GM12878 (cell line): ENCODE data around the gene OLFML2B. TPM values are rescaled to one million over a fixed set of nuclear protein-coding genes. Genes with fewer than 3 reads are reported as not detected.

Experiments
- ATAC-seq: fragments of 200-7000 bp; cut with Tn5 transposase; 3 replicates; pipeline ENCODE4 v1.9.1; 2020; ENCODE audit warnings: mild to moderate bottlenecking, moderate library complexity
- BruUV-seq: library from RNA; stranded (reverse); fragments of 400-500 nt; replicated peaks from 2 replicates; lab custom pipeline; 2021; lab: Mats Ljungman, UMichigan
- CTCF ChIA-PET: fragments of 300-600 bp; sonication (Branson Sonifier 250); formaldehyde crosslinking; extraction: SDS; loops from one replicate; lab custom pipeline; 2021; ENCODE audit warnings: inconsistent platforms; lab: Yijun Ruan, JAX
- POLR2A ChIA-PET: fragments of 350-600 bp; formaldehyde crosslinking; extraction: SDS; loops from one replicate; lab custom pipeline; 2021; ENCODE audit warnings: inconsistent platforms; lab: Charles Lee
- RAD21 ChIA-PET: fragments of 300-600 bp; sonication (Branson Sonifier 250); formaldehyde crosslinking; loops from one replicate; lab custom pipeline; 2023; ENCODE audit warnings: antibody characterized with exemption; ENCODE audit not compliant: unreplicated experiment; lab: Charles Lee
- SMC1A ChIA-PET: fragments of 300-600 bp; sonication (Branson Sonifier 250); formaldehyde crosslinking; loops from one replicate; lab custom pipeline; 2023; ENCODE audit not compliant: unreplicated experiment, uncharacterized antibody; lab: Charles Lee
- DNase-seq: peaks from one replicate; pipeline ENCODE4 v3.0.0-alpha.2; 2011; ENCODE audit warnings: low read depth, low spot score
- FAIRE-seq: peaks from 3 replicates; lab custom pipeline; 2011; peaks lifted over from hg19 to GRCh38; lab: Jason Lieb, UNC
- H2AFZ ChIP-seq: 2 replicates; pipeline ENCODE4 v1.6.0; 2011; ENCODE audit warnings: low read depth, low read length, control low read depth; ENCODE audit not compliant: control insufficient read depth
- H3K27ac ChIP-seq: 2 replicates; pipeline ENCODE4 v1.5.1; 2011; ENCODE audit warnings: control low read depth; ENCODE audit not compliant: control insufficient read depth, insufficient read depth
- H3K27me3 ChIP-seq, 2 experiments: replicated peaks in 1 of 2; 2 replicates each; pipeline versions ENCODE4 v1.6.0 to v1.6.1; 2011; ENCODE audit warnings: low read length in 1 of 2; ENCODE audit not compliant: control insufficient read depth in 2 of 2, insufficient read depth in 2 of 2
- H3K36me3 ChIP-seq, 2 experiments: 2 replicates each; pipeline ENCODE4 v1.5.1; 2011; ENCODE audit warnings: low read length in 1 of 2; ENCODE audit not compliant: control insufficient read depth in 2 of 2, insufficient read depth in 2 of 2
- H3K4me1 ChIP-seq: 2 replicates; pipeline ENCODE4 v1.6.1; 2011; ENCODE audit warnings: mild to moderate bottlenecking, low read length, moderate library complexity, mixed read lengths; ENCODE audit not compliant: control insufficient read depth, insufficient read depth
- H3K4me2 ChIP-seq: 2 replicates; pipeline ENCODE4 v1.6.0; 2011; ENCODE audit warnings: control low read depth; ENCODE audit not compliant: control insufficient read depth, insufficient read depth
- H3K4me3 ChIP-seq: fragments of 200-600 bp; sonication (generic); 2 replicates; pipeline ENCODE4 v1.5.1; 2016
- H3K79me2 ChIP-seq: 2 replicates; pipeline ENCODE4 v1.6.0; 2011; ENCODE audit warnings: low read length; ENCODE audit not compliant: control insufficient read depth, insufficient read depth
- H3K9ac ChIP-seq: 2 replicates; pipeline ENCODE4 v1.8.0; 2011; ENCODE audit warnings: low read length, control low read depth, mixed read lengths; ENCODE audit not compliant: control insufficient read depth, insufficient read depth
- H3K9me3 ChIP-seq: replicated peaks from 3 replicates; pipeline ENCODE4 v1.5.1; 2011; ENCODE audit warnings: mild to moderate bottlenecking, low read length; ENCODE audit not compliant: control insufficient read depth, insufficient read depth
- H4K20me1 ChIP-seq: 2 replicates; pipeline ENCODE4 v1.6.0; 2011; ENCODE audit not compliant: control insufficient read depth, insufficient read depth
- BCL11A ChIP-seq: IDR thresholded peaks from 2 replicates; pipeline ENCODE4 v1.6.1; 2011; ENCODE audit warnings: low read depth, low read length
- CBFB ChIP-seq: IDR thresholded peaks from 2 replicates; pipeline ENCODE4 v1.6.1; 2016; ENCODE audit warnings: antibody characterized with exemption, low read depth
- ELK1 ChIP-seq: IDR thresholded peaks from 2 replicates; pipeline ENCODE4 v1.6.1; 2012; ENCODE audit warnings: low read depth, low read length, improper control_type of control experiment
- ETV6 ChIP-seq, 2 experiments: fragments of 450-650 bp in 1 of 2; IDR thresholded peaks in 1 of 2; conservative IDR thresholded peaks in 1 of 2; 2 replicates each; pipeline ENCODE4 v1.6.1; 2014; ENCODE audit warnings: antibody characterized with exemption in 1 of 2, borderline replicate concordance in 1 of 2, low read depth in 1 of 2, mild to moderate bottlenecking in 1 of 2, moderate library complexity in 1 of 2
- EZH2 ChIP-seq: IDR thresholded peaks from 2 replicates; pipeline ENCODE4 v1.6.1; 2012; ENCODE audit warnings: low read depth, mild to moderate bottlenecking, control low read depth, inconsistent platforms, low read length, borderline replicate concordance; ENCODE audit not compliant: control insufficient read depth
- FOS ChIP-seq: IDR thresholded peaks from 3 replicates; pipeline ENCODE4 v1.6.1; 2011; ENCODE audit warnings: borderline replicate concordance; ENCODE audit not compliant: insufficient read length; ENCODE audit errors: extremely low read depth
- GATAD2B ChIP-seq: fragments of 450-650 bp; conservative IDR thresholded peaks from 2 replicates; pipeline ENCODE4 v1.6.1; 2017; ENCODE audit warnings: low read depth, mild to moderate bottlenecking, moderate library complexity
- KDM1A ChIP-seq: fragments of 200-600 bp; sonication (generic); IDR thresholded peaks from 2 replicates; pipeline ENCODE4 v1.6.1; 2016; ENCODE audit warnings: borderline replicate concordance
- LARP7 ChIP-seq: fragments of 450-650 bp; IDR thresholded peaks from 2 replicates; pipeline ENCODE4 v1.6.1; 2017; ENCODE audit warnings: mild to moderate bottlenecking
- MTA2 ChIP-seq: fragments of 450-650 bp; IDR thresholded peaks from 2 replicates; pipeline ENCODE4 v1.6.1; 2016; ENCODE audit warnings: low read depth, mild to moderate bottlenecking, moderate library complexity
- MYB ChIP-seq: fragments of 150-350 bp; IDR thresholded peaks from 2 replicates; pipeline ENCODE4 v1.6.1; 2014; ENCODE audit warnings: mild to moderate bottlenecking, low read depth, low read length, borderline replicate concordance
- NFYB ChIP-seq: IDR thresholded peaks from 2 replicates; pipeline ENCODE4 v1.6.1; 2011; ENCODE audit warnings: low read depth, mild to moderate bottlenecking, low read length, improper control_type of control experiment, moderate library complexity; ENCODE audit not compliant: insufficient read depth
- NR2C1 ChIP-seq: fragments of 450-650 bp; IDR thresholded peaks from 2 replicates; pipeline ENCODE4 v1.6.1; 2017; ENCODE audit warnings: antibody characterized with exemption, mild to moderate bottlenecking, moderate library complexity
- PAX5 ChIP-seq: IDR thresholded peaks from 2 replicates; pipeline ENCODE4 v1.6.1; 2011; ENCODE audit warnings: low read depth, low read length, borderline replicate concordance
- RB1 ChIP-seq: fragments of 450-650 bp; formaldehyde crosslinking; IDR thresholded peaks from 2 replicates; pipeline ENCODE4 v1.6.1; 2017; ENCODE audit warnings: mild to moderate bottlenecking, borderline replicate concordance
- SKIL ChIP-seq: fragments of 450-650 bp; IDR thresholded peaks from 2 replicates; pipeline ENCODE4 v1.6.1; 2017; ENCODE audit warnings: mild to moderate bottlenecking, low read depth, inconsistent platforms; ENCODE audit not compliant: poor library complexity, severe bottlenecking
- TCF7 ChIP-seq: IDR thresholded peaks from 2 replicates; pipeline ENCODE4 v1.6.1; 2014; ENCODE audit warnings: antibody characterized with exemption, borderline replicate concordance
- ZBED1 ChIP-seq: IDR thresholded peaks from 2 replicates; pipeline ENCODE4 v1.6.1; 2016; ENCODE audit warnings: borderline replicate concordance
- whole genome bisulfite sequencing: methylation state at CpG from one replicate; pipeline ENCODE4 v1.1.6; 2016; ENCODE audit warnings: low lambda C conversion rate; ENCODE audit not compliant: insufficient replicate concordance, insufficient coverage; ENCODE audit errors: missing lambda C conversion rate; 5-methylcytosine and 5-hydroxymethylcytosine counted together
- in situ Hi-C: fragments of 300-500 bp; cut with MboI; formaldehyde crosslinking; loops from 9 replicates; pipeline ENCODE4 v1.14.3; 2018; ENCODE audit warnings: mixed read lengths
- intact Hi-C: fragments of 100-400 bp; cut with micrococcal nuclease; formaldehyde crosslinking; loops from one replicate; pipeline ENCODE4 v1.14.2; 2022; ENCODE audit not compliant: unreplicated experiment
- polyA plus RNA-seq, 11 experiments: library from polyadenylated mRNA; depleted of rRNA in 4 of 11; unstranded in 6 of 11; stranded (reverse) in 5 of 11; fragments of >200 nt; fragmentation: Nextera tagmentation in 4 of 11; fragmentation: Illumina TruSeq in 1 of 11; extraction: Ambion mirVana in 4 of 11; extraction: Trizol in 1 of 11; gene quantifications; 1 replicate in 1 of 11; 2 replicates in 10 of 11; pipeline versions ENCODE4 v1.2.1 to v1.2.3, GENCODE V29; 2011 to 2016; ENCODE audit warnings: inconsistent platforms in 2 of 11, missing spikeins in 2 of 11, low read depth in 1 of 11
- total RNA-seq, 4 experiments: library from RNA; depleted of rRNA in 3 of 4; stranded (reverse); fragments of >200 nt in 3 of 4; fragmentation: Illumina TruSeq in 1 of 4; extraction: Trizol in 1 of 4; gene quantifications; 2 replicates each; pipeline versions ENCODE4 v1.2.1 to v1.2.3, GENCODE V29; 2013 to 2021

Gene OLFML2B
- total and polyA plus RNA-seq, 10 of the 15 experiments (the other 5 are each of a cell fraction or from before 2014, with no cell fraction given), result not detected

GRCh38 chr1:162019446-162019845 is 4.2 kb downstream of the OLFML2B start:
- ATAC-seq, result no peak
- Histone ChIP-seq H3K36me3 (no peaks in the 10 kb centered on the region), H3K27me3 (peaks cover 6 to 9% of the 10 kb centered on the region in 2 experiments; a peak in 3 of 4 replicates), H3K4me1 (no peaks in the 10 kb centered on the region), H3K27ac (no peak overlapping the region), H3K4me3 (no peak overlapping the region), H3K9ac (no peak overlapping the region), H3K79me2 (no peaks in the 10 kb centered on the region), H3K9me3 (no peaks in the 10 kb centered on the region; the same call in 2 of the 3 replicates), H4K20me1 (no peaks in the 10 kb centered on the region), H3K4me2 (no peak overlapping the region), H2AFZ (no peak overlapping the region)
- ChIA-PET RAD21 (no interaction called here), SMC1A (no interaction called here), CTCF (interaction anchor here (1.6 to 1.7 kb wide), 2 partner anchors 17 to 223 kb away, joined by 3 to 5 read pairs; no protein-coding TSS in a partner anchor), POLR2A (no interaction called here)
- BruUV-seq, result no TSS peak
- TF ChIP-seq ZBED1 (no peak), NR2C1 (no peak), GATAD2B (no peak), RB1 (no peak), ELK1 (no peak), BCL11A (no peak), PAX5 (no peak), LARP7 (no peak), TCF7 (no peak), EZH2 (no peak), ETV6 (conservative IDR thresholded peaks at IDR 0.05 in 1 of 2, IDR thresholded peaks at IDR 0.05 in 1 of 2; ENCODE audit: borderline replicate concordance in 1 of 2, low read depth in 1 of 2) (no peak), FOS (no peak), KDM1A (no peak), SKIL (no peak), CBFB (no peak), MYB (no peak), NFYB (no peak), MTA2 (no peak)
- DNase-seq, result no peak
- in situ Hi-C loops (no loop called here), intact Hi-C loops (no loop called here)
- WGBS, result 37% methylated on average over 3 of the region's 3 CpGs
- FAIRE-seq, result no peak
